Hepatocyte (in vitro differentiated cells): ENCODE data around the gene C15orf39.

Experiments
- CTCF ChIP-seq: fragments of 200-600 bp; sonication (generic); IDR thresholded peaks from 2 replicates; pipeline ENCODE4 v1.5.1; 2016; ENCODE audit warnings: antibody characterized with exemption, mild to moderate bottlenecking; ENCODE audit not compliant: poor library complexity
- EZH2 ChIP-seq: fragments of 200-600 bp; sonication (generic); IDR thresholded peaks from 2 replicates; pipeline ENCODE4 v1.6.1; 2016; ENCODE audit warnings: antibody characterized with exemption, mild to moderate bottlenecking, borderline replicate concordance

DNA sequence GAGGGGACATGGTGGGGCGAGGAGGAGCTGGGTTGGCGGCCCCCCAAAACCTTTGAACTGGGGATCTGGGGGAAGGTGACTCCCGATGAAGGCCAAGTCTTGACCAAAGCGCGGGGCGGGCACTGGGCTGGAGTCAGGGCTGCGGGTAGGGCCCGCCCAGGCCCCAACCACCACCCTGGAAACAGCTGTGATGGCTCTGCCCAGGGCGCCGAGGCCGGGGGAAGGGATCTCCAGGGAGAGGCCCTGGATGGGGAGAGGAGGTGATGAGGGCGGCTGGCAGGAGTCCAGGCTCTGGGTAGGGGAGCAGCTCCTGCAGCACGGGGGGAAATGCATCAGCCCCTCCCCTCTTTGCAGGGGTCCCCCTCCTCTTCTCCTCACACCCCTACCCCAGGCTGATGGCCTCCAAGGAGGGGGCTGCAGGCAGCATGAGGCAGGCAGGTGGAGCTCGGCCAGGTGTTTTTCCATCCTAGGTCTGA, 5.9 kb upstream of the C15orf39 start:
- TF ChIP-seq CTCF (no peak), EZH2 (no peak)
